ENCODE data around the gene TTC38.

TTC38 gene

GRCh38 chr22:46238541-46238940 is 29.3 kb upstream of the TTC38 start:
- Histone ChIP-seq H3K4me2 (ENCODE audit: low read length) (no peak overlapping the region), H3K9me3 (ENCODE audit: insufficient read depth, low read length) (no peaks in the 10 kb centered on the region), H3K79me2 (ENCODE audit: low read length) (no peaks in the 10 kb centered on the region), H3K27ac (ENCODE audit: low read length) (no peak overlapping the region), H3K4me3 (ENCODE audit: low read length) (no peak overlapping the region), H3K4me1 (ENCODE audit: low read length) (no peaks in the 10 kb centered on the region), H3K36me3 (replicated peaks; ENCODE audit: low read depth, low read length) (peaks cover 22% of the 10 kb centered on the region), H3K9ac (ENCODE audit: low read length) (no peak overlapping the region), H4K20me1 (ENCODE audit: insufficient read depth, low read length) (no peaks in the 10 kb centered on the region), H3K27me3 (ENCODE audit: low read depth, low read length) (no peaks in the 10 kb centered on the region), H2AFZ (ENCODE audit: low read depth, low read length) (no peak overlapping the region)
- TF ChIP-seq, protein P1, sequence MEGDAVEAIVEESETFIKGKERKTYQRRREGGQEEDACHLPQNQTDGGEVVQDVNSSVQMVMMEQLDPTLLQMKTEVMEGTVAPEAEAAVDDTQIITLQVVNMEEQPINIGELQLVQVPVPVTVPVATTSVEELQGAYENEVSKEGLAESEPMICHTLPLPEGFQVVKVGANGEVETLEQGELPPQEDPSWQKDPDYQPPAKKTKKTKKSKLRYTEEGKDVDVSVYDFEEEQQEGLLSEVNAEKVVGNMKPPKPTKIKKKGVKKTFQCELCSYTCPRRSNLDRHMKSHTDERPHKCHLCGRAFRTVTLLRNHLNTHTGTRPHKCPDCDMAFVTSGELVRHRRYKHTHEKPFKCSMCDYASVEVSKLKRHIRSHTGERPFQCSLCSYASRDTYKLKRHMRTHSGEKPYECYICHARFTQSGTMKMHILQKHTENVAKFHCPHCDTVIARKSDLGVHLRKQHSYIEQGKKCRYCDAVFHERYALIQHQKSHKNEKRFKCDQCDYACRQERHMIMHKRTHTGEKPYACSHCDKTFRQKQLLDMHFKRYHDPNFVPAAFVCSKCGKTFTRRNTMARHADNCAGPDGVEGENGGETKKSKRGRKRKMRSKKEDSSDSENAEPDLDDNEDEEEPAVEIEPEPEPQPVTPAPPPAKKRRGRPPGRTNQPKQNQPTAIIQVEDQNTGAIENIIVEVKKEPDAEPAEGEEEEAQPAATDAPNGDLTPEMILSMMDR (IDR thresholded peaks at IDR 0.05; ENCODE audit: low read depth, low read length): no peak

DNA sequence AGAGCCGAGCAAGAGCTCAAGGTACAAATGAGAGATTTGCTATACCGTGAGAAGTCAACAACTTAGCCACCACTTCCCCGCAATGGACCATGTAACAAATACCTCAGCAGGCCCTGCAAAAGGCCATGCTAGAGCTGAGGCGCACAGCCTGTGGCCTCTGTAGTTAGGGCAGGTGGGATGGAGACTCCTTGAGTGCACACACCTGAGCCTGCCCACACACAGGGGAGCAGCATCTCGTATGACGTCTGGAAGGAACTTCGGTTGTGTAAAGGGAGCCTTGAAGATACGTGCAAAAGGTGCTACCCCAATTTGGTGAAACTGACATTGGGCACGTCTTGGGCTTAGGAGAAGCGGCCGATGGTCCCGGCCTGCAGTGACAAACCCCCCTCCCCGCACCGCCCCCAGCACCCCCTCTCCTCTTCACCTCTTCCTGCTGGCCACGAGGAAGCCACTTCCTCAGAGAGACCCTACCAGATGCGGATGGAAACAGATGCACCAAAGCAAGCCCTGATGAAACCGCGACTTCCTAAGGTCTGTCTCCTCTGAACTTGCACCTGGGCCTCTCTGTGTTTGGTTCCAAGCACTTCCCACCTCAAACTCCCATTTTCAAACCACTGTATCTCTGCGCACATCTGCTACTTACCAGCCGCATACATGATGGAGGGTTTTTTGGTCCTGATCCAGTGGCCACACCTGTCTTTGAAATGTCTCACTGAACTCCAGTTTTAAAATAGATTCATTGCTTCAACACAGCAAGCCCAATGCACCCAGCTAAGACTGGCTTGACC is 28.4 kb upstream of the TTC38 start:
- no peak overlapping the region for H3K27ac ChIP-seq (ENCODE audit: low read length)
- no peaks in the 10 kb centered on the region for H3K9me3 ChIP-seq (ENCODE audit: insufficient read depth, low read length)
- no peak overlapping the region for H3K4me2 ChIP-seq (ENCODE audit: low read length)
- H3K79me2 ChIP-seq (ENCODE audit: low read length): no peaks in the 10 kb centered on the region
- no peak overlapping the region for H3K9ac ChIP-seq (ENCODE audit: low read length)
- no peaks in the 10 kb centered on the region for H3K4me1 ChIP-seq (ENCODE audit: low read length)
- H3K27me3 ChIP-seq (ENCODE audit: low read depth, low read length): no peaks in the 10 kb centered on the region
- H2AFZ ChIP-seq (ENCODE audit: low read depth, low read length): no peak overlapping the region
- TF ChIP-seq, protein P1 (IDR thresholded peaks at IDR 0.05; ENCODE audit: low read depth, low read length): no peak
- TF ChIP-seq EZH2phosphoT487 (IDR thresholded peaks at IDR 0.05; ENCODE audit: low read depth): no peak
- peaks cover 27% of the 10 kb centered on the region for H3K36me3 ChIP-seq (replicated peaks; ENCODE audit: low read depth, low read length)
- no peaks in the 10 kb centered on the region for H4K20me1 ChIP-seq (ENCODE audit: insufficient read depth, low read length)
- no peak overlapping the region for H3K4me3 ChIP-seq (ENCODE audit: low read length)

GRCh38 chr22:46240073-46240472 is 27.7 kb upstream of the TTC38 start:
- no peak overlapping the region for H2AFZ ChIP-seq (ENCODE audit: low read depth, low read length)
- no peaks in the 10 kb centered on the region for H3K4me1 ChIP-seq (ENCODE audit: low read length)
- no peaks in the 10 kb centered on the region for H4K20me1 ChIP-seq (ENCODE audit: insufficient read depth, low read length)
- no peaks in the 10 kb centered on the region for H3K9me3 ChIP-seq (ENCODE audit: insufficient read depth, low read length)
- H3K27me3 ChIP-seq (ENCODE audit: low read depth, low read length): no peaks in the 10 kb centered on the region
- TF ChIP-seq, protein P1 (IDR thresholded peaks at IDR 0.05; ENCODE audit: low read depth, low read length): no peak
- peaks cover 32% of the 10 kb centered on the region for H3K36me3 ChIP-seq (replicated peaks; ENCODE audit: low read depth, low read length)
- H3K9ac ChIP-seq (ENCODE audit: low read length): no peak overlapping the region
- H3K79me2 ChIP-seq (ENCODE audit: low read length): no peaks in the 10 kb centered on the region
- H3K4me2 ChIP-seq (ENCODE audit: low read length): no peak overlapping the region
- no peak overlapping the region for H3K4me3 ChIP-seq (ENCODE audit: low read length)
- no peak overlapping the region for H3K27ac ChIP-seq (ENCODE audit: low read length)

DNA sequence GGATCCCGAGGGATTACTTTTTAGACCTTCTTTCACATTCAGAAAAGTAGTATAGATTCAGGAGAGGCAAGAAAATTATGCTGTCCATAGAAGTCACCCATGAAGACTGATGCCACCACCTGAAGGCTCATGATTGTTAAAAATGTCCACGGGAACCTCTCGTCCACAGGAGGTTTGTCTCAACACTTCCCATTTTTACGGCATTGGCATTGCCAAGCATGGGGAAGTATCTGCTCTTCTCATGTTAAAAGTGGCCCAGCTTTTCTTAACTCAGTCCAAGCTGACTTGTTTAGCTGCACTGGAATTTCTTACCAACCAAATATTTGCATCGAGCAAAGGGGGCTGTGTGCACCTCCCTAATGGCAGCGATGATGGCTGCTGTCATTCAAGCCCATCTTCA is 27.3 kb upstream of the TTC38 start:
- TF ChIP-seq, protein P1 (IDR thresholded peaks at IDR 0.05; ENCODE audit: low read depth, low read length): no peak
- TF ChIP-seq EZH2phosphoT487 (IDR thresholded peaks at IDR 0.05; ENCODE audit: low read depth): no peak
- H4K20me1 ChIP-seq (ENCODE audit: insufficient read depth, low read length): no peaks in the 10 kb centered on the region
- no peak overlapping the region for H2AFZ ChIP-seq (ENCODE audit: low read depth, low read length)
- H3K4me1 ChIP-seq (ENCODE audit: low read length): no peaks in the 10 kb centered on the region
- H3K27me3 ChIP-seq (ENCODE audit: low read depth, low read length): no peaks in the 10 kb centered on the region
- no peak overlapping the region for H3K4me2 ChIP-seq (ENCODE audit: low read length)
- H3K79me2 ChIP-seq (ENCODE audit: low read length): no peaks in the 10 kb centered on the region
- no peak overlapping the region for H3K9ac ChIP-seq (ENCODE audit: low read length)
- H3K36me3 ChIP-seq (replicated peaks; ENCODE audit: low read depth, low read length): peaks cover 27% of the 10 kb centered on the region
- no peak overlapping the region for H3K4me3 ChIP-seq (ENCODE audit: low read length)
- no peaks in the 10 kb centered on the region for H3K9me3 ChIP-seq (ENCODE audit: insufficient read depth, low read length)
- H3K27ac ChIP-seq (ENCODE audit: low read length): no peak overlapping the region

Data from OCI-LY3 (cell line).